Measurements from ENCODE around the gene TCF12.
A peak's percentile ranks its signal among the peaks of the same experiment; 100 is the strongest.

The TCF12 gene

DNA sequence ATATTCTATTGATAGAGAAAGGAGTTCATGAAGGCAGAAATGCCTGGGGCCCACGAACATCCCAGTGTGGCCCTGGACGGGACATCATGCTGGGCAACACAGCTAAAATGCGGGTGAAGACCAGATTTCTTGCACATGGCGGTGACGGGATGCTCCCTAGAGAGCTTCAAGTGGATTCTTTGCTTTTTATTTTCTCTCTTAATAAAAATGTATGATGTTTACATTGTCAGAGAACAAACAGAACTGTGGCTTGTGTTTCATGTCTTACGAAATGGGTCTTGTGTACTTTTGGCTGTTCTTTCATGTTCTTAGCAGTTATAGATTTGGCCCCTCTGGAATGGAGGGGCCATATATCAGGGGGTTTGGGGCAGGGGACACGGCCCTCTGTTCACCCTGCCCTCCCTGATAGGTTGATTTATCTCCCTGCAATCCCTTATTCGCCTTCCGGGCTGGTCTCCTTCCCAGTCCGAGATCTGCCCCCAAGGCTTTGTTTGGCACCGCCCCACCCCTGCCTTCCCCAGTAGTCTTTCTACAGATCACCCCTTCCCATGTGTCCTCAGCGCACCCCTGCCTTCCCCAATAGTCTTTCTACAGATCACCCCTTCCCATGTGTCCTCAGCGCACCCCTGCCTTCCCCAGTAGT is 389.2 kb downstream of the TCF12 start:
- DNase-seq, result no peak

GRCh38 chr15:57308170-57308545 is 389.7 kb downstream of the TCF12 start:
- peak; percentile 28 for DNase-seq

DNA sequence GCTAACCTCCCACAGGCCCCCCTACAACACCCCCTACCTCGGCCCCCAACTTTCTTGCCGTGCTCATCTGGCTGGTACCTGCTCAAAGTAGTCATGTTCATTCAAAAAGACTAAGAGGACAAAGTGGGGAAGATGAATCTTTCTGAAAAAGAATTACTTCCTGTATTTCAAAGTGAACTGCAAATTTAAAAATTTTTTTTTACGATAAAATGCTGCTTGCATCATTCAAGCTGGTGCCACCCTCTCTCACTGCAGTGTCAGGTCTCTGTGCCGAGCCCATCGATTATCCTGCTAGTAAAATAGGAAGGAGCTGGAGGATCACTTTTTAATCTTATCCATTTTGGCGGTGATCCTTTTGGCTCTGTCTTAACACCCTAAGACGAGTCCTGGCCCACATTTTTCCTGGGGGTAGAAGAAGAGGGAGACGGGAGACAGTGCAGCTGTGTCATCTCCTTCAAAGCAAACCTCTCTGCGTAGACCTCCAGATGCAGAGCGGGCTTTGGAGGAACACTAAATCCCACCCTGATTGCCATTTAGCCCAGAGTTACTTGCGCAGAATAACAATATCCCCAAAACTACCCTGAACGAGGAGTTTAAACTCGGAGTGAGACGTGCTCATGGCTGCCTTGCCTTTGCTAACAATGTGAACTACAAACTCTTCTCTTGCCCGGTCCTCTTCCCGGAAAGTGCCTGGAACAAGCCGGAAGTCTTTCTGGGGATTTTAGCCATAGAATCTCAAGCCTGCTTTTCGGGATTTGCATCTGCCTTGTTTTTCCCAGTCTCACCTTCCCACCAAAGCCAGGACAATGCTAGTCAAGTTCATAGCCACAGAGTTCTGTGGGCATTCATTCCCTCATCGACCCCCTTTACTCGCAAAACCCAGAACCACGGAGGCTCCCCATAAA is 391.7 kb downstream of the TCF12 start:
- no peak for DNase-seq

DNA sequence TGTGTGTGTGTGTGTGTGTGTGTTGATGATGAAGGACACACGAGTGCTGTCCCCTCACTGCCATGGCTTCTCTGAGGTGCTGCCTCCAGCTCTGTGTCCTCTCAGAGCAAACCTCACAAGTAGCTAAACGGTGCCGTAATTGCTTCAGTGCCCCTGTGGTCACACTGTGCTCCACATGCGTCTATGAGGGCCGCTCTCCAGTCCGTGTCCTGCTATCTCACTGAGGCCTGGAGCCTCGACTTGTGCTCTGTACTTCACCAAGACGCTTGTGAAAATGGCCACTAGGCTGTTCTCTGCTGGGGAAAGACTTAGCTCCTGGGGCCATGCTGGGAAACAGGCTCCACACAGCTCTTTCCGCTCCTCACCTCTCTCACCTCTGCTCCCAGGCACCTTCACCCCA is 392.4 kb downstream of the TCF12 start:
- no peak for DNase-seq

GRCh38 chr15:57312006-57312317 is 393.5 kb downstream of the TCF12 start:
- DNase-seq, result no peak

- DNase-seq, result no peak
Observed at GRCh38 chr15:57312318-57313133, 394.1 kb downstream of the TCF12 start.

DNA sequence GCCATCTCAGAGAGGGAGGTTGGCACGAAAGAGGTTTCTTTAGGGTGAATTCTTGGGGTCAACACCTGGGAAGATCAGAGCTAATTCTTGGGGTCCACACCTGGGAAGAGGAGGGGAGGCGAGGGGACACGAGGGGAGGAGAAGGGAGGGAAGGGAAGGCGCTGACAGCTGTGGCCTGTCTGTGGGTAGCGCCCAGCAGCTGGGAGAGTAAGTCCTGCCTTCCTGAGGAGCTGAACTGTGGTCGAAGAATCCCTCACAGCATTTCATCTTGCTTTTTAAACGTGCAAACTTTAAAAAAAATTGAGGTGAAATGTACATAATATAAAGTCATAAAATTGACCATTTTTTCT is 394.7 kb downstream of the TCF12 start:
- DNase-seq, result no peak

DNA sequence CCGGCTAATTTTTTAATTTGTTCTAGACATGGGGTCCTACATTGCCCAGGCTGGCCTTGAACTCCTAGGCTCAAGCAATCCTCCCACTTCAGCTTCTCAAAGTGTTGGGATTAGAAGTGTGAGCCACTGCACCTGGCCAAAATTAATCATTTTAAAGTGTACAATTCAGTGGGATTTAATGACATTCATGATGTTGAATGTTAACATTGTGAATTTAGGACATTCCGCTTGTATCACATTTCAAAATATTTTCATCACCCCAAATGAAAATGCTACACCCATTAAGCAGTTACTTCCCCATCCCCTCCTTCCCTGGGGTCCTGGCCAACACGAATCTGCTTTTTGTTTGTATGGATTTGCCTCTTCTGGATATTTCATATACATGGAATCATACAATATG is 395.8 kb downstream of the TCF12 start:
- no peak for DNase-seq

- no peak for DNase-seq
Observed at GRCh38 chr15:57316451-57316850, 398.0 kb downstream of the TCF12 start.

DNA sequence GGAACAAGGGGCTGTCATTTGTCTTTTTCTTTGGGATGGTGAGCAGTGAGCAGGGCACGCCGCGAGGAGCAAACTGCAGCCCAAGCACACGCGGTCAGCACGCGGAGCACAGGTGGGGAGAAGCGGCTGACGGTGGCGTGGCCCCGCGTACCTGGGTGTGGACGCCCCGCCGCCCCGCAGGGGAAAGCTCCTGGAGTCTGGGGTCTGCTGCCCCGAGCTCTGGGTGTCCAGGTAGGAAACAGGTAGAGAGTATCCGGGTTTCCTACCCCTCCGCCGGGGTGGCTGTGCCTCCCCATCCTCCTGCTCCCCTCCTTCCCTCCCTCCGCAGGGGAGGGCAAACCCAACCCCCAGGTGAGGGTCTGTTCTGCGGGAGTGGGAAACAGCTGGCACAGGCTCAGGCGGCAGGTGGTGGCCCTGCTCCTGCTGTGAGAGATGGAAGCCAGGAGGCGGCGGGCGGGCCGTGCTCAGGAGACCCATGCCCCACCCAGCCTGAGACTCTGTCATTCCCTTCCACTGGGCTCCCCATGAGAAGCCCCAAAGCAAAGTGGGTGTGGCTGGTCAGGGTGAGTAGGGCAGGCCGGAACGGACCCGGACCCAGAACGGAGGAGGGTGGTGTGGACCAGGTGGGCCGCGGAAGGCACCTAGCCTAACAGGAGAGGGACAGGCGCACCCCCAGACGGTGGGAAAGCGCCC is 400.9 kb downstream of the TCF12 start:
- DNase-seq, result no peak

GRCh38 chr15:57319919-57320560 is 401.6 kb downstream of the TCF12 start:
- DNase-seq, result no peak

DNA sequence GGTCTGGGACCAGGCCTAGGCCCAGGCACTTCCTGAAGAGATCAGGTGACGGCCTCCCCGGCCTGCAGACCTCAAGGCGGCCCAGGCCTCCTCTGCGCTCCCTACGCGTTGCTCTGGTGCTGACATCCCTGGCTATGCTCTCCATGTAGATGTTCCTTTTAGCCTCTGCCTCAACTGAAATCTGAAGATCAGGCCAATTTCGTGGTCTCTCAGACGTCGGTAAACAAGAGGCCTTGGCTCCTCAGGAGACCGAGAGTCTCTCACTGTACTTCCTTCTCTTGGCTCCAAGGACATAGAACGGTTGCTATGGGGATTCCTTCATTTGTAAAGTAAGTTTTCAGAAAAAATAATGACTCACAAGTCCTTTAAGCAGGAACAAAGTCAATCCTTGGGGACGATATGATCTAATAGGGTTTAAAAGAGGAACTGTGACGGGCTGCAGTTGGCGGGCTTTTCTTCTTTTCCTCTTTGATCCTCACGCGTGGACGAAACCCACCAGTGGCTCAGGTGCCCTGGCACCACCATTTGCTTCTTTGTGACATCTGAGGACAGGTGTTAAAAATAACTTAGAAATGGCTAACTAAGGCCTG is 402.3 kb downstream of the TCF12 start:
- DNase-seq, result peak; percentile 44

GRCh38 chr15:57321485-57321884 is 403.0 kb downstream of the TCF12 start:
- no peak for DNase-seq

- DNase-seq, result no peak
Observed at GRCh38 chr15:57321973-57322601, 403.6 kb downstream of the TCF12 start.

- DNase-seq, result no peak
Observed at GRCh38 chr15:57322602-57323250, 404.3 kb downstream of the TCF12 start.

GRCh38 chr15:57323299-57323805 is 404.9 kb downstream of the TCF12 start:
- no peak for DNase-seq

- DNase-seq, result peak; percentile 44
Observed at GRCh38 chr15:57323806-57324589, 405.6 kb downstream of the TCF12 start.

DNA sequence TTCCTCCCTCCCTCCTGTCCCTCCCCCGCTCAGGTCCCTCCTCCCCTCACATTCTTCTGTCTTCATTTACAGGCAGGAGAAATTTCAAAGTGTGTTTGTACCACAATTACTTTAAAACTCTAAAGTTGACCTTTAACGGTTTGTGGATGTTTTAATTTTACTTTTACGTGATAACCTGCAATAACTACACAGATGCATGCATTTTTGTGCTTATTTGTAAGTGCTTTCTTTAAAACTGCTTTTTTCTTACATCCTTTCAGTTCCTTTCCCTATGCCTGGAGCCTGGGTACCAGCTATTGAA is 406.1 kb downstream of the TCF12 start:
- no peak for DNase-seq

DNA sequence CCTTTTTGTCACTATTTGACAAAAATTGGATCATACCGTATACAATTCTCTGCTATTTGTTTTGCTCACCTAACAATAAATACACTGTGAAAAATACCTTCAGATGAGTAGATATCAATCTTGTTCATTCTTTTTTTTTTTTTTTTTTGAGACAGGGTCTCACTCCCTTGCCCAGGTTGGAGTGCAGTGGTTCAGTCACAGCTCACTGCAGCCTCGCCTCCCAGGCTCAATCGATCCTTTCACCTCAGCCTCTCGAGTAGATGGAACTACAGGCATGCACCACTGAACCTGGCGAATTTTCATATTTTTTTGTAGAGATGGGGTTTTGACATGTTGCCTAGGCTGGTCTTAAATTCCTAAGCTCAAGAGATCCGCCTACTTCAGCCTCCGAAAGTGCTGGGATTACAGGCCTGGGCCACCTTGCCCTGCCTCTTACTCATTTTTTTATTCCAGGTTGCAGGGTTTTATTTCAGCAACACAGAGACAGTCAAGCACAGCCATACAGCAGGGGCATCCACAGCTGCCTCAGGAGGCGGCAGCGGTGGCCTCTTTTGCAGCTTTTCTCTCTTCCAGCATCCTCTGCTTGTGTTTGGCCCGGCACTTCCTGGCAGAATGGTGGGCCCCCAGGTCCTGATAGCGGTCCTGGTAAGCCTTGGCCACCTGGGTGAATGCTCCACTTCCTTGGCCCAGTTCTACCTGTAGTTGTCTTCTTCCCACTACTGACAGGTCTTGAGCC is 406.7 kb downstream of the TCF12 start:
- DNase-seq, result no peak

- no peak for DNase-seq
Observed at GRCh38 chr15:57326196-57326595, 407.8 kb downstream of the TCF12 start.

Data from fibroblast of skin of right quadriceps (primary cell).